SK-N-SH (cell line): ENCODE measurements around the gene CELF4. TPM values are rescaled to one million over a fixed set of nuclear protein-coding genes. Genes with fewer than 3 reads are reported as not detected.
A peak's percentile ranks its signal among the peaks of the same experiment; 100 is the strongest.

Experiments
- CTCF ChIA-PET: fragments of 300-600, 350-600 bp; formaldehyde crosslinking; extraction: SDS; loops from one replicate; lab custom pipeline; 2021; lab: Yijun Ruan, JAX
- POLR2A ChIA-PET: fragments of 350-600 bp; sonication (Branson Sonifier 250); formaldehyde crosslinking; extraction: SDS; loops from one replicate; lab custom pipeline; 2020; ENCODE audit warnings: antibody characterized with exemption, inconsistent platforms; lab: Yijun Ruan, JAX
- DNase-seq: peaks from one replicate; pipeline ENCODE4 v3.0.0; 2012
- H2AFZ ChIP-seq: fragments of 200-600 bp; sonication (generic); 2 replicates; pipeline ENCODE4 v1.8.1; 2016; ENCODE audit warnings: antibody characterized with exemption, mild to moderate bottlenecking, low read depth
- H3F3A ChIP-seq: fragments of 200-600 bp; sonication (generic); replicated peaks from 2 replicates; pipeline ENCODE3; 2016; ENCODE audit warnings: antibody characterized with exemption, mild to moderate bottlenecking; ENCODE audit not compliant: insufficient read depth
- H3K27ac ChIP-seq, 2 experiments: fragments of 200-500 bp in 1 of 2; fragments of 200-600 bp in 1 of 2; sonication (Bioruptor generic) in 1 of 2; sonication (generic), shearing (Covaris generic) in 1 of 2; 2 replicates each; pipeline versions ENCODE4 v1.5.1 to v1.6.1; 2014 to 2016; ENCODE audit warnings: low read depth in 2 of 2, inconsistent platforms in 1 of 2, low read length in 1 of 2, mild to moderate bottlenecking in 1 of 2, mixed read lengths in 1 of 2
- H3K27me3 ChIP-seq: fragments of 200-600 bp; sonication (generic), shearing (Covaris generic); 2 replicates; pipeline ENCODE4 v1.6.1; 2016; ENCODE audit warnings: mixed run types; ENCODE audit not compliant: insufficient read depth
- H3K36me3 ChIP-seq, 2 experiments: fragments of 200-500 bp in 1 of 2; fragments of 200-600 bp in 1 of 2; sonication (Bioruptor generic) in 1 of 2; sonication (generic) in 1 of 2; replicated peaks in 1 of 2; 2 replicates each; pipeline versions ENCODE3 to v1.5.1; 2014 to 2016; ENCODE audit warnings: low read length in 1 of 2, mild to moderate bottlenecking in 1 of 2; ENCODE audit not compliant: insufficient read depth in 2 of 2, control insufficient read depth in 1 of 2
- H3K4me1 ChIP-seq, 2 experiments: fragments of 200-500 bp in 1 of 2; fragments of 200-600 bp in 1 of 2; sonication (Bioruptor generic) in 1 of 2; sonication (generic), shearing (Covaris generic) in 1 of 2; 2 replicates each; pipeline versions ENCODE4 v1.5.1 to v1.6.1; 2014 to 2016; ENCODE audit warnings: low read depth in 1 of 2, low read length in 1 of 2, mixed run types in 1 of 2; ENCODE audit not compliant: insufficient read depth in 2 of 2, control insufficient read depth in 1 of 2
- H3K4me2 ChIP-seq: fragments of 200-600 bp; sonication (generic), shearing (Covaris generic); 2 replicates; pipeline ENCODE4 v1.6.1; 2017; ENCODE audit warnings: mixed run types
- H3K4me3 ChIP-seq, 2 experiments: fragments of 200-500 bp in 1 of 2; fragments of 200-600 bp in 1 of 2; sonication (Bioruptor generic) in 1 of 2; sonication (generic), shearing (Covaris generic) in 1 of 2; 2 replicates each; pipeline versions ENCODE4 v1.5.1 to v1.8.1; 2014 to 2016; ENCODE audit warnings: low read depth in 2 of 2, inconsistent platforms in 1 of 2, low read length in 1 of 2, mild to moderate bottlenecking in 1 of 2, mixed read lengths in 1 of 2, moderate library complexity in 1 of 2
- H3K79me2 ChIP-seq: fragments of 200-600 bp; sonication (generic); 2 replicates; pipeline ENCODE4 v1.8.1; 2017; ENCODE audit warnings: mild to moderate bottlenecking; ENCODE audit not compliant: insufficient read depth
- H3K9ac ChIP-seq: fragments of 200-600 bp; sonication (generic); 2 replicates; pipeline ENCODE4 v1.6.1; 2017; ENCODE audit warnings: mixed run types
- H3K9me2 ChIP-seq: fragments of 200-600 bp; sonication (generic); 2 replicates; pipeline ENCODE4 v1.6.1; 2017; ENCODE audit warnings: mixed run types
- H3K9me3 ChIP-seq: fragments of 200-600 bp; sonication (generic); 2 replicates; pipeline ENCODE4 v1.6.1; 2017; ENCODE audit warnings: mixed run types, mild to moderate bottlenecking, moderate library complexity
- H4K20me1 ChIP-seq: fragments of 200-600 bp; sonication (generic); 2 replicates; pipeline ENCODE4 v1.6.1; 2017; ENCODE audit warnings: mild to moderate bottlenecking, mixed run types; ENCODE audit not compliant: insufficient read depth
- EP300 ChIP-seq, 2 experiments: IDR thresholded peaks; 2 replicates each; pipeline versions ENCODE4 v1.4.0 to v1.6.1; 2012; ENCODE audit warnings: borderline replicate concordance in 1 of 2, low read depth in 1 of 2, low read length in 1 of 2
- EZH2phosphoT487 ChIP-seq: fragments of 200-600 bp; sonication (generic); IDR thresholded peaks from 2 replicates; pipeline ENCODE4 v1.6.1; 2017; ENCODE audit warnings: low read depth, mixed run types, mild to moderate bottlenecking, antibody characterized with exemption, moderate library complexity, borderline replicate concordance
- GABPA ChIP-seq: IDR thresholded peaks from 2 replicates; pipeline ENCODE4 v1.4.0; 2012; ENCODE audit warnings: low read depth, mild to moderate bottlenecking
- GATA2 ChIP-seq: sonication (generic); formaldehyde crosslinking; IDR thresholded peaks from 2 replicates; pipeline ENCODE4 v1.5.0; 2020; ENCODE audit warnings: mild to moderate bottlenecking, missing genetic modification reagents
- MXI1 ChIP-seq: IDR thresholded peaks from 2 replicates; pipeline ENCODE4 v1.6.1; 2012; ENCODE audit warnings: mild to moderate bottlenecking, low read depth, low read length, improper control_type of control experiment
- NFIC ChIP-seq: IDR thresholded peaks from 2 replicates; pipeline ENCODE4 v1.4.0; 2012; ENCODE audit warnings: borderline replicate concordance
- PBX3 ChIP-seq: IDR thresholded peaks from 2 replicates; pipeline ENCODE4; 2012
- POLR2AphosphoS5 ChIP-seq: IDR thresholded peaks from 2 replicates; pipeline ENCODE4 v1.6.1; 2012; ENCODE audit warnings: low read depth, low read length
- RAD21 ChIP-seq: IDR thresholded peaks from 2 replicates; pipeline ENCODE4 v1.6.1; 2012; ENCODE audit warnings: mild to moderate bottlenecking, low read length
- RCOR1 ChIP-seq: fragments of 150-350 bp; IDR thresholded peaks from 2 replicates; pipeline ENCODE4 v1.6.1; 2017; ENCODE audit warnings: antibody characterized with exemption, low read length
- RFX5 ChIP-seq: IDR thresholded peaks from 2 replicates; pipeline ENCODE4 v1.6.1; 2012; ENCODE audit warnings: mild to moderate bottlenecking, improper control_type of control experiment, low read length
- RXRA ChIP-seq: IDR thresholded peaks from 2 replicates; pipeline ENCODE4 v1.4.0; 2012; ENCODE audit warnings: low read depth, mild to moderate bottlenecking, borderline replicate concordance
- SIN3A ChIP-seq: IDR thresholded peaks from 2 replicates; pipeline ENCODE4 v1.6.1; 2012; ENCODE audit warnings: low read depth, mild to moderate bottlenecking, low read length, moderate library complexity, borderline replicate concordance
- TCF12 ChIP-seq: IDR thresholded peaks from 2 replicates; pipeline ENCODE4 v1.4.0; 2012
- TEAD4 ChIP-seq: IDR thresholded peaks from 2 replicates; pipeline ENCODE4 v1.4.0; 2012; ENCODE audit warnings: mild to moderate bottlenecking, borderline replicate concordance; ENCODE audit not compliant: insufficient read depth
- USF1 ChIP-seq: IDR thresholded peaks from 2 replicates; pipeline ENCODE4 v1.4.0; 2012; ENCODE audit warnings: low read depth, borderline replicate concordance
- YY1 ChIP-seq: IDR thresholded peaks from 2 replicates; pipeline ENCODE4 v1.4.0; 2012; ENCODE audit warnings: low read depth, mild to moderate bottlenecking
- WGBS: methylation state at CpG from one replicate; pipeline ENCODE4 v1.1.6; 2017; ENCODE audit warnings: low lambda C conversion rate; 5-methylcytosine and 5-hydroxymethylcytosine counted together
- polyA plus RNA-seq, 3 experiments: library from polyadenylated mRNA; depleted of rRNA; stranded (reverse); fragments of >200 nt; gene quantifications; 2 replicates each; pipeline ENCODE4 v1.2.3, GENCODE V29; 2012

CELF4 gene
- polyA plus RNA-seq, 1 of the 3 experiments (the other 2 are of a cell fraction), result 0.26 TPM

GRCh38 chr18:37253394-37254235, 312.0 kb downstream of the CELF4 start:
- Histone ChIP-seq H3K9ac (no peak overlapping the region), H3K4me1 (no peaks in the 10 kb centered on the region; a peak in 1 of 4 replicates), H3K27me3 (no peaks in the 10 kb centered on the region; the same call in none of the 2 replicates), H3K9me3 (no peaks in the 10 kb centered on the region), H3K4me2 (no peak overlapping the region), H3K9me2 (no peaks in the 10 kb centered on the region)
- TF ChIP-seq TCF12, result no peak
- TF ChIP-seq GATA2 (CRISPR knock-in tag), result no peak
- no peak for TF ChIP-seq NFIC
- TF ChIP-seq RFX5, result no peak
- no peak for TF ChIP-seq EZH2phosphoT487
- TF ChIP-seq GABPA, result no peak
- TF ChIP-seq RXRA, result no peak
- TF ChIP-seq SIN3A, result no peak
- no peak for TF ChIP-seq EP300 (IDR thresholded peaks at IDR 0.05; ENCODE audit: borderline replicate concordance in 1 of 2, low read depth in 1 of 2, low read length in 1 of 2)
- TF ChIP-seq RCOR1, result no peak
- TF ChIP-seq USF1, result no peak
- TF ChIP-seq RAD21, result no peak
- no peak for TF ChIP-seq PBX3
- TF ChIP-seq POLR2AphosphoS5, result no peak
- TF ChIP-seq YY1, result no peak
- TF ChIP-seq, all 33 proteins: peak for 0
- CTCF ChIA-PET, result no interaction called here
- POLR2A ChIA-PET, result no interaction called here
- no peaks in the 10 kb centered on the region for H4K20me1 ChIP-seq
- peak; percentile 83 for DNase-seq
- H2AFZ ChIP-seq, result no peak overlapping the region
- H3F3A ChIP-seq, result no peaks in the 10 kb centered on the region
- H3K36me3 ChIP-seq, result no peaks in the 10 kb centered on the region
- 74% methylated on average over 24 of the region's 83 CpGs for WGBS
- no peaks in the 10 kb centered on the region for H3K79me2 ChIP-seq
- H3K27ac ChIP-seq, result no peak overlapping the region
- H3K4me3 ChIP-seq, result no peak overlapping the region

- Histone ChIP-seq H4K20me1 (no peaks in the 10 kb centered on the region), H3K4me1 (no peaks in the 10 kb centered on the region; a peak in 1 of 4 replicates), H3K9ac (no peak overlapping the region), H3K4me3 (no peak overlapping the region), H3K4me2 (no peak overlapping the region), H3K27me3 (no peaks in the 10 kb centered on the region; the same call in none of the 2 replicates), H3F3A (no peaks in the 10 kb centered on the region), H3K9me2 (no peaks in the 10 kb centered on the region), H3K9me3 (no peaks in the 10 kb centered on the region), H3K27ac (no peak overlapping the region), H3K36me3 (no peaks in the 10 kb centered on the region), H3K79me2 (no peaks in the 10 kb centered on the region), H2AFZ (no peak overlapping the region)
- no peak for DNase-seq
- ChIA-PET CTCF (no interaction called here), POLR2A (no interaction called here)
- WGBS, result 71% methylated on average over 12 of the region's 12 CpGs
- TF ChIP-seq TEAD4, result no peak
- no peak for TF ChIP-seq RCOR1
- no peak for TF ChIP-seq YY1
- TF ChIP-seq MXI1, result no peak
These were observed 312.7 kb downstream of the CELF4 start for GRCh38 chr18:37252854-37253393.
